Tibial nerve (tissue), 4 donors: ENCODE measurements around the gene OTUD5.

Experiments used
- CTCF ChIP-seq, 5 experiments: fragments of 200-600 bp in 3 of 5; fragments of 450-650 bp in 2 of 5; sonication (generic) in 3 of 5; IDR thresholded peaks; one replicate each; pipeline ENCODE4 v1.5.1; 2016 to 2019; ENCODE audit warnings: antibody characterized with exemption in 5 of 5, mild to moderate bottlenecking in 3 of 5, moderate library complexity in 2 of 5
- EP300 ChIP-seq, 2 donors: sonication (generic); formaldehyde crosslinking; IDR thresholded peaks; one replicate each; pipeline ENCODE4 v1.6.1; 2017; ENCODE audit warnings: antibody characterized with exemption in 2 of 2, mild to moderate bottlenecking in 1 of 2
- POLR2A ChIP-seq, 2 donors: fragments of 450-650 bp; IDR thresholded peaks; one replicate each; pipeline ENCODE4 v1.6.1; 2017; ENCODE audit warnings: antibody characterized with exemption in 2 of 2, mild to moderate bottlenecking in 2 of 2, moderate library complexity in 2 of 2

GRCh38 chrX:48961585-48962091, 4.2 kb upstream of the OTUD5 start:
- TF ChIP-seq CTCF (IDR thresholded peaks at IDR 0.05) (no peak), POLR2A (IDR thresholded peaks at IDR 0.05) (no peak), EP300 (IDR thresholded peaks at IDR 0.05) (no peak)
